Gastroesophageal sphincter (tissue), 3 donors: ENCODE data around the gene CAMK1D.

Experiments used
- CTCF ChIP-seq, 4 experiments: fragments of 200-600 bp in 2 of 4; fragments of 450-650 bp in 2 of 4; sonication (generic) in 1 of 4; IDR thresholded peaks; one replicate each; pipeline ENCODE4 v1.5.1; 2017 to 2019; ENCODE audit warnings: antibody characterized with exemption in 4 of 4, mild to moderate bottlenecking in 2 of 4, moderate library complexity in 2 of 4
- EP300 ChIP-seq: sonication (generic); formaldehyde crosslinking; IDR thresholded peaks from one replicate; pipeline ENCODE4 v1.6.1; 2017; ENCODE audit warnings: antibody characterized with exemption, mild to moderate bottlenecking
- POLR2A ChIP-seq, 2 donors: fragments of 450-650 bp; IDR thresholded peaks; one replicate each; pipeline ENCODE4 v1.6.1; 2017; ENCODE audit warnings: antibody characterized with exemption in 2 of 2, mild to moderate bottlenecking in 2 of 2, moderate library complexity in 1 of 2
- POLR2AphosphoS5 ChIP-seq: sonication (generic); formaldehyde crosslinking; IDR thresholded peaks from one replicate; pipeline ENCODE4 v1.6.1; 2017; ENCODE audit warnings: antibody characterized with exemption

- TF ChIP-seq CTCF (IDR thresholded peaks at IDR 0.05) = no peak
- no peak for TF ChIP-seq POLR2A (IDR thresholded peaks at IDR 0.05)
- no peak for TF ChIP-seq EP300
- no peak for TF ChIP-seq POLR2AphosphoS5
Measured at GRCh38 chr10:12561720-12562119, 212.4 kb downstream of the CAMK1D start.
